Hypothalamus (tissue), 51 donors: ENCODE data around the gene FSIP1.

Experiments used
- DNase-seq, 51 donors: peaks; one replicate each; lab custom pipeline; 2025; lab: John Stamatoyannopoulos, UW

Gene FSIP1

GRCh38 chr15:39597751-39598185 lies 184.9 kb downstream of the FSIP1 start:
- DNase-seq = no peak

GRCh38 chr15:39597336-39597735 lies 185.3 kb downstream of the FSIP1 start:
- DNase-seq = no peak

- DNase-seq = no peak
These were observed 186.1 kb downstream of the FSIP1 start for GRCh38 chr15:39596358-39597051.

GRCh38 chr15:39595338-39596221 lies 187.1 kb downstream of the FSIP1 start:
- DNase-seq = no peak

- no peak for DNase-seq
These were observed 187.9 kb downstream of the FSIP1 start for GRCh38 chr15:39594446-39595337.

GRCh38 chr15:39593656-39594445 lies 188.8 kb downstream of the FSIP1 start:
- DNase-seq = no peak

- DNase-seq = no peak
These were observed 189.5 kb downstream of the FSIP1 start for GRCh38 chr15:39593071-39593655.

- no peak for DNase-seq
These were observed 190.1 kb downstream of the FSIP1 start for GRCh38 chr15:39592500-39592899.

GRCh38 chr15:39591896-39592315 lies 190.7 kb downstream of the FSIP1 start:
- no peak for DNase-seq

- DNase-seq = no peak
These were observed 191.3 kb downstream of the FSIP1 start for GRCh38 chr15:39591141-39591895.

GRCh38 chr15:39589815-39590644 lies 192.6 kb downstream of the FSIP1 start:
- DNase-seq = no peak

GRCh38 chr15:39589193-39589814 lies 193.3 kb downstream of the FSIP1 start:
- DNase-seq = no peak

- DNase-seq = no peak
These were observed 194.0 kb downstream of the FSIP1 start for GRCh38 chr15:39588531-39589192.

- no peak for DNase-seq
These were observed 194.7 kb downstream of the FSIP1 start for GRCh38 chr15:39587731-39588530.

- DNase-seq = no peak
These were observed 195.4 kb downstream of the FSIP1 start for GRCh38 chr15:39587096-39587721.
